ENCODE results near the gene KIF3B.
"Not testable (repeated sequence)": the region's sequence is repeated elsewhere in the genome, so short reads cannot be mapped to it uniquely, and the experiment has no call there.

KIF3B gene

DNA sequence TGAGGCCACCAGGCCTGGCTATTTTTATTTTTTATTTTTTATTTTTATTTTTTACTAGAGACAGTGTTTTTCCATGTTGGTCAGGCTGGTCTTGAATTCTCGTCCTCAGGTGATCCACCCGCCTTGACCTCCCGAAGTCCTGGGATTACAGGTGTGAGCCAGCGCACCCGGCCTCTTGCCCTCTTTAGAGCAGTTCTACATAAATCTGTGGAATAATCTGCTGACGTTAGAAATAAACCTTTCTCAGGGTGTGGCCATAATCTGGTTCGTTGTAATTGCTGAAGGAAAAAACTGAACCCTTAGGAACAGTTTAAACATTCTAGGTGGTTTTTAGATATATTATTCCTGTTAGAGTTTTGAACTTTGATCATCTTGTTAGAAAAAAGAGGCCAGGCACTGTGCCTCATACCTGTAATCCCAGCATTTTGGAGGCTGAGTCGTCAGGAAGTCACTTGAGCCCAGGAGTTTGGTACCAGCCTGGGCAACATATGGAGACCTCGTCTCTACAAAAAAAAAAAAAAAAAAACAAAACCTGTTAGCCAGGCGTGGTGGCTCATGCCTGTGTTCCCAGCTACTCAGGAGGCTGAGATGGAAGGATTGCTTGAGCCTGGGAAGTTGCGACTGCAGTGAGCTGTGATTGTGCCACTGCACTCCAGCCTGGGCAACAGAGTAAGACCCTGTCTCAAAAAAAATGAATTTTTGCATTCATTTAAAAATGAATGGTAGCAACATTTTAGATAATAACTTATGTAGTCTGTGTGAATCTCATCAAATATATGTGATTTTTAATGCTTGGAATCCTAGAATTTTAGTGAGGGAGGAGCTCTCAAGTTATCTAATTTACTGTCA is 104.9 kb downstream of the KIF3B start:
- H3K4me3 ChIP-seq (ENCODE audit: control insufficient read depth in 1 of 7, extremely low read depth in 1 of 7, insufficient read depth in 4 of 7, low read depth in 2 of 7, low read length in 6 of 7): no peak overlapping the region
- H3K27me3 ChIP-seq (replicated peaks in 2 of 5; ENCODE audit: control insufficient read depth in 4 of 5, insufficient read depth in 5 of 5, low read length in 4 of 5): no peaks in the 10 kb centered on the region
- CTCF ChIA-PET: no interaction called here
- POLR2A ChIA-PET: interaction anchor here (0.6 kb wide), 1 partner anchor 167 kb away, joined by 4 read pairs; no protein-coding TSS in a partner anchor
- H3K9me3 ChIP-seq (ENCODE audit: control extremely low read depth in 1 of 5, control insufficient read depth in 4 of 5, insufficient read depth in 2 of 5, low read depth in 1 of 5, low read length in 4 of 5): no peaks in the 10 kb centered on the region
- WGBS (ENCODE audit: insufficient coverage): 100% methylated on average over 10 of the region's 11 CpGs
- peaks cover 4 to 8% (median 6%) of the 10 kb centered on the region in 4 experiments for H3K4me1 ChIP-seq (ENCODE audit: control extremely low read depth in 1 of 4, control insufficient read depth in 4 of 4, insufficient read depth in 4 of 4, low read length in 3 of 4)
- H3K27ac ChIP-seq (ENCODE audit: insufficient read depth in 1 of 2, low read depth in 1 of 2, low read length in 2 of 2, poor library complexity in 1 of 2, severe bottlenecking in 2 of 2): no peak overlapping the region
- no peak for DNase-seq
- peaks cover 8 to 19% (median 9%) of the 10 kb centered on the region in 4 experiments for H3K36me3 ChIP-seq (ENCODE audit: control insufficient read depth in 4 of 4, insufficient read depth in 4 of 4, low read length in 3 of 4)

DNA sequence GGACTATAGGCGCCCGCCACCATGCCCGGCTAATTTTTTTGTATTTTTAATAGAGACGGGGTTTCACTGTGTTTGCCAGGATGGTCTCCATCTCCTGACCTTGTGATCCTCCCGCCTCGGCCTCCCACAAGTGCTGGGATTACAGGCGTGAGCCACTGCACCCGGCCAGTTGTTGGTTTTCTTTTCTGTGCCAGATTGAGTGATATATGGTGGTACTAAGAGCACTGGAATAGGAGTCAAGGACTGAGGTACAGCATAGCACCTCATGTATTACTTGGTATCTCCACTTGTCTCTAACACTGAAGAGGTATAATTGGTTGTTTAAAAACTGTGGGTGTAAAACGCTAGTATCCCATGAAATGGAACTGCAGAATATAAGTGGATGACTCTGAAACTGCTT is 106.0 kb downstream of the KIF3B start:
- 100% methylated on average over 3 of the region's 9 CpGs for WGBS (ENCODE audit: insufficient coverage)
- H3K4me1 ChIP-seq (ENCODE audit: control extremely low read depth in 1 of 4, control insufficient read depth in 4 of 4, insufficient read depth in 4 of 4, low read length in 3 of 4): peaks cover 6 to 12% (median 9%) of the 10 kb centered on the region in 4 experiments
- H3K36me3 ChIP-seq (ENCODE audit: control insufficient read depth in 4 of 4, insufficient read depth in 4 of 4, low read length in 3 of 4): peaks cover 8 to 15% (median 8%) of the 10 kb centered on the region in 4 experiments
- H3K27ac ChIP-seq (ENCODE audit: insufficient read depth in 1 of 2, low read depth in 1 of 2, low read length in 2 of 2, poor library complexity in 1 of 2, severe bottlenecking in 2 of 2); CTCF ChIA-PET; H3K9me3 ChIP-seq (ENCODE audit: control extremely low read depth in 1 of 5, control insufficient read depth in 4 of 5, insufficient read depth in 2 of 5, low read depth in 1 of 5, low read length in 4 of 5); DNase-seq; POLR2A ChIA-PET; H3K4me3 ChIP-seq (ENCODE audit: control insufficient read depth in 1 of 7, extremely low read depth in 1 of 7, insufficient read depth in 4 of 7, low read depth in 2 of 7, low read length in 6 of 7); H3K27me3 ChIP-seq (replicated peaks in 2 of 5; ENCODE audit: control insufficient read depth in 4 of 5, insufficient read depth in 5 of 5, low read length in 4 of 5): not testable (repeated sequence)
